ENCODE data around the gene KIF5C. TPM values are rescaled to one million over a fixed set of nuclear protein-coding genes. Genes with fewer than 3 reads are reported as not detected.

Gene KIF5C
- total and polyA plus RNA-seq, 2 donors (not counting 1 experiment from before 2014, with no cell fraction given) = 0.09 to 0.17 TPM

- no peak for TF ChIP-seq EZH2 (IDR thresholded peaks at IDR 0.05; ENCODE audit: low read length, missing control alignments)
- no peak for TF ChIP-seq CTCF (conservative IDR thresholded peaks at IDR 0.05 in 1 of 2, IDR thresholded peaks at IDR 0.05 in 1 of 2; ENCODE audit: low read depth in 1 of 2, low read length in 2 of 2)
- no peak overlapping the region for H2AFZ ChIP-seq (ENCODE audit: low read length)
- no peak overlapping the region for H3K4me3 ChIP-seq (replicated peaks in 1 of 4; ENCODE audit: control extremely low read depth in 1 of 4, insufficient read depth in 1 of 4, low read depth in 3 of 4, low read length in 4 of 4)
- no peaks in the 10 kb centered on the region for H3K9me3 ChIP-seq (ENCODE audit: control insufficient read depth, insufficient read depth, low read depth, low read length)
- no peaks in the 10 kb centered on the region for H3K36me3 ChIP-seq (ENCODE audit: control insufficient read depth, insufficient read depth, low read length)
- no peak for DNase-seq (ENCODE audit: low read depth in 2 of 2)
- no peaks in the 10 kb centered on the region for H3K4me1 ChIP-seq (ENCODE audit: control insufficient read depth, extremely low read depth, insufficient read depth, low read length)
- no peaks in the 10 kb centered on the region for H4K20me1 ChIP-seq (ENCODE audit: control insufficient read depth, extremely low read depth, insufficient read depth, low read length)
- no peak overlapping the region for H3K4me2 ChIP-seq (ENCODE audit: extremely low read depth, insufficient read depth, low read length)
- no peak overlapping the region for H3K27ac ChIP-seq (ENCODE audit: insufficient read depth, low read length)
- H3K9ac ChIP-seq (ENCODE audit: insufficient read depth, low read length) = no peak overlapping the region
- H3K79me2 ChIP-seq (ENCODE audit: control insufficient read depth, insufficient read depth, low read length) = no peaks in the 10 kb centered on the region
- no peaks in the 10 kb centered on the region for H3K27me3 ChIP-seq (ENCODE audit: control insufficient read depth, insufficient read depth, low read length)
These were observed 78.4 kb downstream of the KIF5C start for GRCh38 chr2:148953426-148953825.

- H3K4me1 ChIP-seq (ENCODE audit: control insufficient read depth, extremely low read depth, insufficient read depth, low read length) = no peaks in the 10 kb centered on the region
- H2AFZ ChIP-seq (ENCODE audit: low read length) = no peak overlapping the region
- H4K20me1 ChIP-seq (ENCODE audit: control insufficient read depth, extremely low read depth, insufficient read depth, low read length) = no peaks in the 10 kb centered on the region
- H3K27me3 ChIP-seq (ENCODE audit: control insufficient read depth, insufficient read depth, low read length) = no peaks in the 10 kb centered on the region
- DNase-seq (ENCODE audit: low read depth in 2 of 2) = no peak
- H3K4me2 ChIP-seq (ENCODE audit: extremely low read depth, insufficient read depth, low read length) = no peak overlapping the region
- H3K4me3 ChIP-seq (replicated peaks in 1 of 4; ENCODE audit: control extremely low read depth in 1 of 4, insufficient read depth in 1 of 4, low read depth in 3 of 4, low read length in 4 of 4) = no peak overlapping the region
- no peaks in the 10 kb centered on the region for H3K9me3 ChIP-seq (ENCODE audit: control insufficient read depth, insufficient read depth, low read depth, low read length)
- TF ChIP-seq EZH2 (IDR thresholded peaks at IDR 0.05; ENCODE audit: low read length, missing control alignments) = no peak
- no peak for TF ChIP-seq CTCF (conservative IDR thresholded peaks at IDR 0.05 in 1 of 2, IDR thresholded peaks at IDR 0.05 in 1 of 2; ENCODE audit: low read depth in 1 of 2, low read length in 2 of 2)
- no peak overlapping the region for H3K9ac ChIP-seq (ENCODE audit: insufficient read depth, low read length)
- no peak overlapping the region for H3K27ac ChIP-seq (ENCODE audit: insufficient read depth, low read length)
- H3K36me3 ChIP-seq (ENCODE audit: control insufficient read depth, insufficient read depth, low read length) = no peaks in the 10 kb centered on the region
- no peaks in the 10 kb centered on the region for H3K79me2 ChIP-seq (ENCODE audit: control insufficient read depth, insufficient read depth, low read length)
These were observed 79.5 kb downstream of the KIF5C start for GRCh38 chr2:148954536-148954935.

DNA sequence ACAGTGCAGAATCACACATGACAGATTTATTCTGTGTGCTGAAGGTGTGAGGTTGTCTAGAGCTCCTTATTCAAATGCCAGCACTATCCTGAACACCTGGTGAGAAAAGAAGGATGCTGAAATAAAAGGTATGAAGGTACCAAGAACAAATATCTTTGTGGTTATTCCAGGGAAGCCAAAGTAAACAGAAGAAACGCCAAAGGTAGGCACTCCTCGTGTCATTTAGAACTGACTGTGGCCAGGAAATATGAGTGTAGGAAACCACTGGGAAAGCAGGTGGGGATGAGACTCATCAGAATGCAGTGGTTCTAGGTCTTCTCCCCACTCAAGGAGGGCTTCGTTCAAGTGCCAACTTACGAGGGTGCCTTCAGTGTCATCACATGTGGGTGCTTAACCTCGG, 80.8 kb downstream of the KIF5C start:
- H3K27ac ChIP-seq (ENCODE audit: insufficient read depth, low read length) = no peak overlapping the region
- DNase-seq (ENCODE audit: low read depth in 2 of 2) = no peak
- H3K79me2 ChIP-seq (ENCODE audit: control insufficient read depth, insufficient read depth, low read length) = no peaks in the 10 kb centered on the region
- H3K4me1 ChIP-seq (ENCODE audit: control insufficient read depth, extremely low read depth, insufficient read depth, low read length) = no peaks in the 10 kb centered on the region
- H3K9me3 ChIP-seq (ENCODE audit: control insufficient read depth, insufficient read depth, low read depth, low read length) = no peaks in the 10 kb centered on the region
- H3K4me2 ChIP-seq (ENCODE audit: extremely low read depth, insufficient read depth, low read length) = no peak overlapping the region
- H4K20me1 ChIP-seq (ENCODE audit: control insufficient read depth, extremely low read depth, insufficient read depth, low read length) = no peaks in the 10 kb centered on the region
- TF ChIP-seq CTCF (conservative IDR thresholded peaks at IDR 0.05 in 1 of 2, IDR thresholded peaks at IDR 0.05 in 1 of 2; ENCODE audit: low read depth in 1 of 2, low read length in 2 of 2) = no peak
- TF ChIP-seq EZH2 (IDR thresholded peaks at IDR 0.05; ENCODE audit: low read length, missing control alignments) = no peak
- H2AFZ ChIP-seq (ENCODE audit: low read length) = no peak overlapping the region
- no peak overlapping the region for H3K4me3 ChIP-seq (replicated peaks in 1 of 4; ENCODE audit: control extremely low read depth in 1 of 4, insufficient read depth in 1 of 4, low read depth in 3 of 4, low read length in 4 of 4)
- no peaks in the 10 kb centered on the region for H3K36me3 ChIP-seq (ENCODE audit: control insufficient read depth, insufficient read depth, low read length)
- no peaks in the 10 kb centered on the region for H3K27me3 ChIP-seq (ENCODE audit: control insufficient read depth, insufficient read depth, low read length)
- H3K9ac ChIP-seq (ENCODE audit: insufficient read depth, low read length) = no peak overlapping the region

Measured in fibroblast of lung (primary cell).